ENCODE measurements around the gene DIP2B.

- TF ChIP-seq, protein P1, sequence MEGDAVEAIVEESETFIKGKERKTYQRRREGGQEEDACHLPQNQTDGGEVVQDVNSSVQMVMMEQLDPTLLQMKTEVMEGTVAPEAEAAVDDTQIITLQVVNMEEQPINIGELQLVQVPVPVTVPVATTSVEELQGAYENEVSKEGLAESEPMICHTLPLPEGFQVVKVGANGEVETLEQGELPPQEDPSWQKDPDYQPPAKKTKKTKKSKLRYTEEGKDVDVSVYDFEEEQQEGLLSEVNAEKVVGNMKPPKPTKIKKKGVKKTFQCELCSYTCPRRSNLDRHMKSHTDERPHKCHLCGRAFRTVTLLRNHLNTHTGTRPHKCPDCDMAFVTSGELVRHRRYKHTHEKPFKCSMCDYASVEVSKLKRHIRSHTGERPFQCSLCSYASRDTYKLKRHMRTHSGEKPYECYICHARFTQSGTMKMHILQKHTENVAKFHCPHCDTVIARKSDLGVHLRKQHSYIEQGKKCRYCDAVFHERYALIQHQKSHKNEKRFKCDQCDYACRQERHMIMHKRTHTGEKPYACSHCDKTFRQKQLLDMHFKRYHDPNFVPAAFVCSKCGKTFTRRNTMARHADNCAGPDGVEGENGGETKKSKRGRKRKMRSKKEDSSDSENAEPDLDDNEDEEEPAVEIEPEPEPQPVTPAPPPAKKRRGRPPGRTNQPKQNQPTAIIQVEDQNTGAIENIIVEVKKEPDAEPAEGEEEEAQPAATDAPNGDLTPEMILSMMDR (IDR thresholded peaks at IDR 0.05; ENCODE audit: poor library complexity, severe bottlenecking): no peak
- TF ChIP-seq EP300 (conservative IDR thresholded peaks at IDR 0.05; ENCODE audit: poor library complexity, severe bottlenecking): no peak
- TF ChIP-seq POLR2AphosphoS5 (IDR thresholded peaks at IDR 0.05): no peak
- TF ChIP-seq REST (IDR thresholded peaks at IDR 0.05; ENCODE audit: borderline replicate concordance): no peak
Measured at GRCh38 chr12:50686976-50687375, 182.2 kb downstream of the DIP2B start.

Measured in neural cell (in vitro differentiated cells).